ENCODE measurements around the gene GCNT2.

The GCNT2 gene

DNA sequence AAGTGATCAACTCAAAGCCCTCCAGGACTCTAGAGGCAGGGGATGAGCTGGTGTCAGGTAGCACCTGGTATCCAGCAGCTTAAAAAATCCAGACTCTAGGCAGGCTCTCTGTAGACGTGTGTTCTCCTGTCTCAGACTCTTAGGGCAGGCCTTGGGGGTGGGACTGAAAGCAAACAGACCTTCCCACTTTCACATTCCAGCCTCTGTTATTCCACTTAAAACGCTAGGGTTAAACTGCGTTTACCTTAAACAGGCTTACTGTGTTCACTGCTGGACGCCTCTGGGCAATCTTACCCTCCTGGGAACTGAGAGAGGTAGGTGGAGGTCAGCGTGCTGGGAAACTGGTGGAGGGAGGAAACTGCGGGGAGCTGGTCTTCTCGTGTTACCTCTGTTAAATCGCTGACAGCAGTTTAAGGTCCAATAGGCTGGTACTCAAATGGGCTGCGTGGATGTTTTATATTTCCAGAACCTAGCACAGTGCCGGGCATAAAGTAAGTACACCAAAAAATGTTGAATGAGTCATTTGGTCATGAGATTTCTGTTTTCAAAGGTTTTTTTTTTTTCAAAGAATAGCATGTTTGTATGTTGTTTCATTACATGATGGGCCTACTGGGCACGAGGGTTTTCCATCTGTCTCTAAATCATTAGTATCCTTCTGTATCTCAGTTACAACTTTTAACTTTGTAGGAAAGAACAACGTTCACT, at the start of gene GCNT2:
Gene GCNT2, plus strand, starts transcription at position 248 of the 705 bp plus-strand sequence. CDS start 7,561 bp downstream, outside the sequence.
- H3K27ac ChIP-seq = peak within 1 kb of the TSS; percentile 3
- DNase-seq = peak; percentile 65
- H3K4me3 ChIP-seq (ENCODE audit: low read depth, low read length) = peak within 1 kb of the TSS; percentile 5; the same call in 1 of the 2 replicates
- no peaks in the 10 kb centered on the region for H3K36me3 ChIP-seq
- no peaks in the 10 kb centered on the region for H3K27me3 ChIP-seq (ENCODE audit: insufficient read depth, low read depth, severe bottlenecking)
- no peaks in the 10 kb centered on the region for H3K9me3 ChIP-seq (ENCODE audit: severe bottlenecking)
- TF ChIP-seq, protein P1, sequence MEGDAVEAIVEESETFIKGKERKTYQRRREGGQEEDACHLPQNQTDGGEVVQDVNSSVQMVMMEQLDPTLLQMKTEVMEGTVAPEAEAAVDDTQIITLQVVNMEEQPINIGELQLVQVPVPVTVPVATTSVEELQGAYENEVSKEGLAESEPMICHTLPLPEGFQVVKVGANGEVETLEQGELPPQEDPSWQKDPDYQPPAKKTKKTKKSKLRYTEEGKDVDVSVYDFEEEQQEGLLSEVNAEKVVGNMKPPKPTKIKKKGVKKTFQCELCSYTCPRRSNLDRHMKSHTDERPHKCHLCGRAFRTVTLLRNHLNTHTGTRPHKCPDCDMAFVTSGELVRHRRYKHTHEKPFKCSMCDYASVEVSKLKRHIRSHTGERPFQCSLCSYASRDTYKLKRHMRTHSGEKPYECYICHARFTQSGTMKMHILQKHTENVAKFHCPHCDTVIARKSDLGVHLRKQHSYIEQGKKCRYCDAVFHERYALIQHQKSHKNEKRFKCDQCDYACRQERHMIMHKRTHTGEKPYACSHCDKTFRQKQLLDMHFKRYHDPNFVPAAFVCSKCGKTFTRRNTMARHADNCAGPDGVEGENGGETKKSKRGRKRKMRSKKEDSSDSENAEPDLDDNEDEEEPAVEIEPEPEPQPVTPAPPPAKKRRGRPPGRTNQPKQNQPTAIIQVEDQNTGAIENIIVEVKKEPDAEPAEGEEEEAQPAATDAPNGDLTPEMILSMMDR (IDR thresholded peaks at IDR 0.05; ENCODE audit: low read depth, low read length) = no peak

DNA sequence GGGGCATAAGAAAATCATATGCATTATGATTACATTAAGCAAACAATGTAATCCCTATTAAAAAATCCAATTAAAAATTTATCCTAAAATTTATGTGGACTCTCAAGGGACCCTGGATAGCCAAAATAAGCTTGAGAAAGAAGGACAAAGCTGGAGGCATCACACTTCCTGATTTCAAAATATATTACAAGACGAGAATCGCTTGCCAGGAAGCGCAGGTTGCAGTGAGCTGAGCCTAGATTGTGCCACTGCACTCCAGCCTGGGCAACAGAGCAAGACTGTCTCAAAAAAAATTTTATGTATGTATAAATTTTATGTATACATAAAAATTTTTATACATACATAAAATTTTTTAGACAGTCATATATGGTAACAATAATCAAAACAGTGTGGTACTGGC, 48.5 kb upstream of the GCNT2 start:
- no peaks in the 10 kb centered on the region for H3K36me3 ChIP-seq
- no peak overlapping the region for H3K27ac ChIP-seq

DNA sequence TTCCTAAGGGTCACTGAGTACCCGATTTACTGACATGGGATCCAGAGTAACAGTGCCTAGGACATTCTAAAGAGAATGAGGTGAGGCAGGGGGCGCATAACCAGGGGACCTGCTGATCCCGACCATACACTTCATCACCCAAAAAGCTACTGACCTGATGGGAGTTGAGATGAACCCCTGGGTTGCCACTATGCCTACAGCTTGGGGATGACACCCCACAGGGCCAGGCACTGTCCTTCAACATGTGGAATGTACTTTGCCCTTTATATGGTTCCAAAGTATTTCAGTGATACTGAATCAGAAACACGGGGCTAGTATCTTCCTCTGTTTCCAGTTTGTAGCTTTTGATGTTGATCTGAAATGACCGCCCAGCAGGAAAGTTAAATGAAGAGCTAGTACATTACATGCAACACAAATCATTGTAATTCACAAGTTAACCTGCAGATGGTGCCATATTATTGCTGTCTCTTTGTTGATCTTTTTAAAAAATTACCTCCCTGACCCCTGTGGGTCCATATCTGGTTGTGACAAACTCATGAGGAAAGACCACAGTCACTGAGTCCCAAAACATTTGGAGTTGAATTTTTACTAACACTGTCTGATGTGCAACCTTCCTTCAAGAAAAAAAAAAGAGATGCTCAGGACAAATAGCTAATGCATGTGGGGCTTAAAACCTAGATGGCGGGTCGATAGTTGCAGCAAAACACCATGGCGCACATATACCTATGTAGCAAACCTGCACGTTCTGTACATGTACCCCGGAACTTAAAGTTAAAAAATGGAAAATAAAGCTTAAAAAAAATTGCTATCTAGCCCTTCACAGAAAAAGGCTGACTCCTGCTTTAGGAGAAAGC, 42.7 kb upstream of the GCNT2 start:
- H3K4me3 ChIP-seq (ENCODE audit: low read depth, low read length) = no peak overlapping the region
- H3K9me3 ChIP-seq (ENCODE audit: severe bottlenecking) = peaks cover 5% of the 10 kb centered on the region
- H3K27ac ChIP-seq = no peak overlapping the region
- no peaks in the 10 kb centered on the region for H3K27me3 ChIP-seq (ENCODE audit: insufficient read depth, low read depth, severe bottlenecking)
- TF ChIP-seq, protein P1 (IDR thresholded peaks at IDR 0.05; ENCODE audit: low read depth, low read length) = peak; percentile 65
- no peak for DNase-seq
- no peaks in the 10 kb centered on the region for H3K36me3 ChIP-seq

More for the DNA sequence above, 48.5 kb upstream of the GCNT2 start:
- H3K27me3 ChIP-seq (ENCODE audit: insufficient read depth, low read depth, severe bottlenecking) = no peaks in the 10 kb centered on the region
- no peak overlapping the region for H3K4me3 ChIP-seq (ENCODE audit: low read depth, low read length)
- H3K9me3 ChIP-seq (ENCODE audit: severe bottlenecking) = peaks cover 5% of the 10 kb centered on the region
- TF ChIP-seq, protein P1 (IDR thresholded peaks at IDR 0.05; ENCODE audit: low read depth, low read length) = no peak
- DNase-seq = no peak

DNA sequence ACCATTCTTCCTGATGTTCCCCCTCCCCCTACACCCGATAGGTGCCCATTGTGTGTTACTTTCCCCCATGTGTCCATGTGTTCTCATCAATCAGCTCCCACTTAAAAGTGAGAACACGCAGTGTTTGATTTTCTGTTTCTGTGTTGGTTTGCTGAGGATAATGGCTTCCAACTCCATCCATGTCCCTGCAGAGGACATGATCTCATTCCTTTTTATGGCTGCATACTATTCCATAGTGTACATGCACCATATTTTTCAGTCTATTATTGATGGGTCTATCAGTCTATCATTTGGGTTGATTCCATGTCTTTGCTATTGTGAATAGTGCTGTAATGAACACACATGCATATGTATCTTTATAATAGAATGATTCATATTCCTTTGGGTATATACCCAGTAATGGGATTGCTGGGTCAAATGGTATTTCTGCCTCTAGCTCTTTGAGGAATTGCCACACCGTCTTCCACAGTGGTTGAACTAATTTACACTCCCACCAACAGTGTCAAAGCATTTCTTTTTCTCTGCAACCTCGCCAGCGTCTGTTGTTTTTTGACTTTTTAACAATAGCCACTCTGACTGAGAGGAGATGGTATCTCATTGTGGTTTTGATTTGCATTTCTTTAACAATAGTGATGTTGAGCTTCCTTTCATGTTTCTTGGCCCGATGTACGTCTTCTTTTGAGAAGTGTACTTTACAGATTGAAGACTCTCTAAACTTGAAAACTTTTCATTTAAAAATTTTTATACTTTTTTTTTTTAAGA, 41.0 kb upstream of the GCNT2 start:
- Histone ChIP-seq H3K9me3 (ENCODE audit: severe bottlenecking) (peaks cover 5% of the 10 kb centered on the region), H3K27ac (no peak overlapping the region), H3K4me3 (ENCODE audit: low read depth, low read length) (no peak overlapping the region), H3K27me3 (ENCODE audit: insufficient read depth, low read depth, severe bottlenecking) (no peaks in the 10 kb centered on the region), H3K36me3 (no peaks in the 10 kb centered on the region)
- TF ChIP-seq, protein P1 (IDR thresholded peaks at IDR 0.05; ENCODE audit: low read depth, low read length) = no peak
- DNase-seq = no peak

DNA sequence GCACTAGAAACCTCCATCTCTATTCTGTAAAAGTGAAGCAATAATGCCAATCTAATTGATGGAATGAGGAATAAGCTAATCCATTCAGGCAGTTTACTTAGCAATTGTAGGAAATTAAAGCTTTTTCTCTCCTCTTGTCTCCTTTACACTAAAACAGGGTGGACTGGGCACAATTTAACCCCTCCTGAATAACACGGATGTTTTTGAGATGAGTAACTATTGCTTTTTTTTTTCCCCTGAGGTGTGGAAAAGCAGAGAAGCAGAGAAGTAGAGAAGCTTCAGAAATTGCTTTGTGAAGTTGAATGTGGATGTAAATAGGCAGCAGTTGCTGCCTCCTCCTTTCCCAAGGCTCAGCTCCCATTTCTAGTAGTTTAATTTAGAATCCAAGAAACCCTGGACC, 40.0 kb upstream of the GCNT2 start:
- H3K9me3 ChIP-seq (ENCODE audit: severe bottlenecking) = peaks cover 2% of the 10 kb centered on the region
- TF ChIP-seq, protein P1 (IDR thresholded peaks at IDR 0.05; ENCODE audit: low read depth, low read length) = no peak
- H3K27me3 ChIP-seq (ENCODE audit: insufficient read depth, low read depth, severe bottlenecking) = no peaks in the 10 kb centered on the region
- H3K4me3 ChIP-seq (ENCODE audit: low read depth, low read length) = no peak overlapping the region
- H3K27ac ChIP-seq = no peak overlapping the region
- DNase-seq = no peak
- no peaks in the 10 kb centered on the region for H3K36me3 ChIP-seq

All from WERI-Rb-1 (cell line).